IMR-90 (cell line): ENCODE measurements around the gene DOCK10. TPM values are rescaled to one million over a fixed set of nuclear protein-coding genes. Genes with fewer than 3 reads are reported as not detected.

ENCODE experiments used
- ATAC-seq: fragments of 200-7000 bp; cut with Tn5 transposase; 2 replicates; pipeline ENCODE4 v1.9.1; 2020; ENCODE audit warnings: low read depth, mild to moderate bottlenecking, moderate library complexity
- BruUV-seq: library from RNA; stranded (reverse); fragments of 400-500 nt; replicated peaks from 2 replicates; lab custom pipeline; 2021; lab: Mats Ljungman, UMichigan
- CTCF ChIA-PET: fragments of 300-600 bp; formaldehyde crosslinking; extraction: SDS; loops from one replicate; lab custom pipeline; 2021; ENCODE audit warnings: antibody characterized with exemption; lab: Yijun Ruan, JAX
- POLR2A ChIA-PET: fragments of 300-600 bp; sonication (Branson Sonifier 250); formaldehyde crosslinking; loops from one replicate; lab custom pipeline; 2022; ENCODE audit warnings: antibody characterized with exemption; ENCODE audit not compliant: unreplicated experiment; lab: Charles Lee
- DNase-seq: peaks from one replicate; pipeline ENCODE4 v3.0.0; 2013
- H2AFZ ChIP-seq: replicated peaks from 2 replicates; pipeline ENCODE3; 2013; ENCODE audit warnings: low read length, mild to moderate bottlenecking; ENCODE audit not compliant: poor library complexity
- H2AK5ac ChIP-seq: 2 replicates; pipeline ENCODE4 v1.6.1; 2013; ENCODE audit warnings: low read depth, low read length, inconsistent platforms
- H2AK9ac ChIP-seq: replicated peaks from 2 replicates; pipeline ENCODE3; 2013; ENCODE audit warnings: mild to moderate bottlenecking, low read depth, low read length, moderate library complexity; ENCODE audit not compliant: poor library complexity
- H2BK120ac ChIP-seq: 2 replicates; pipeline ENCODE4 v1.6.1; 2013; ENCODE audit warnings: low read depth, low read length, inconsistent platforms
- H2BK15ac ChIP-seq: 3 replicates; pipeline ENCODE4 v1.6.1; 2013; ENCODE audit warnings: low read depth, low read length, inconsistent platforms
- H2BK20ac ChIP-seq: 2 replicates; pipeline ENCODE4 v1.6.1; 2013; ENCODE audit warnings: low read depth, mild to moderate bottlenecking, inconsistent platforms, low read length, moderate library complexity
- H2BK5ac ChIP-seq: 2 replicates; pipeline ENCODE4 v1.6.1; 2013; ENCODE audit warnings: mild to moderate bottlenecking, low read depth, low read length, inconsistent platforms; ENCODE audit not compliant: poor library complexity, severe bottlenecking
- H3K14ac ChIP-seq: replicated peaks from 2 replicates; pipeline ENCODE4 v1.6.1; 2013; ENCODE audit warnings: low read depth, low read length, inconsistent platforms
- H3K18ac ChIP-seq: 2 replicates; pipeline ENCODE4 v1.6.1; 2013; ENCODE audit warnings: low read depth, low read length, control low read depth
- H3K23ac ChIP-seq: 2 replicates; pipeline ENCODE4 v1.6.1; 2013; ENCODE audit warnings: low read depth, low read length, inconsistent platforms
- H3K27ac ChIP-seq: 2 replicates; pipeline ENCODE4 v1.5.1; 2013; ENCODE audit warnings: mild to moderate bottlenecking, control low read depth, low read length; ENCODE audit not compliant: insufficient read depth
- H3K27me3 ChIP-seq: 2 replicates; pipeline ENCODE4 v1.6.1; 2013; ENCODE audit warnings: low read length; ENCODE audit not compliant: control insufficient read depth, insufficient read depth
- H3K36me3 ChIP-seq: 2 replicates; pipeline ENCODE4 v1.6.1; 2013; ENCODE audit warnings: low read length, mixed read lengths; ENCODE audit not compliant: control insufficient read depth, insufficient read depth
- H3K4ac ChIP-seq: 2 replicates; pipeline ENCODE4 v1.6.1; 2013; ENCODE audit warnings: low read depth, low read length, inconsistent platforms
- H3K4me1 ChIP-seq: 2 replicates; pipeline ENCODE4 v1.6.1; 2013; ENCODE audit warnings: low read length, mixed read lengths; ENCODE audit not compliant: control insufficient read depth, insufficient read depth
- H3K4me2 ChIP-seq: 2 replicates; pipeline ENCODE4 v1.6.1; 2013; ENCODE audit warnings: low read depth, mild to moderate bottlenecking, control low read depth, low read length, moderate library complexity
- H3K4me3 ChIP-seq: 2 replicates; pipeline ENCODE4 v1.5.1; 2013; ENCODE audit warnings: low read depth, mild to moderate bottlenecking, control low read depth, low read length, moderate library complexity; ENCODE audit not compliant: insufficient read depth
- H3K56ac ChIP-seq: 2 replicates; pipeline ENCODE4 v1.6.1; 2013; ENCODE audit warnings: low read length, inconsistent platforms; ENCODE audit not compliant: insufficient read depth; ENCODE audit errors: extremely low read depth
- H3K79me1 ChIP-seq, 2 experiments: 2 replicates each; pipeline ENCODE4 v1.6.1; 2013; ENCODE audit warnings: low read length in 2 of 2, inconsistent platforms in 1 of 2, low read depth in 1 of 2
- H3K9ac ChIP-seq: 2 replicates; pipeline ENCODE4 v1.6.1; 2013; ENCODE audit warnings: low read depth, low read length, control low read depth
- H3K9me1 ChIP-seq: 2 replicates; pipeline ENCODE4 v1.6.1; 2013; ENCODE audit warnings: low read length, inconsistent platforms; ENCODE audit not compliant: insufficient read depth
- H3K9me3 ChIP-seq: 2 replicates; pipeline ENCODE4 v1.6.1; 2013; ENCODE audit warnings: low read length; ENCODE audit not compliant: control insufficient read depth, insufficient read depth
- H4K20me1 ChIP-seq: 2 replicates; pipeline ENCODE4 v1.6.1; 2013; ENCODE audit warnings: low read length, inconsistent platforms; ENCODE audit not compliant: insufficient read depth
- H4K5ac ChIP-seq: 2 replicates; pipeline ENCODE4 v1.6.1; 2013; ENCODE audit warnings: mild to moderate bottlenecking, low read depth, low read length, control low read depth
- H4K8ac ChIP-seq, 2 experiments: 2 replicates each; pipeline ENCODE4 v1.6.1; 2013; ENCODE audit warnings: low read depth in 2 of 2, low read length in 2 of 2, control low read depth in 1 of 2, inconsistent platforms in 1 of 2
- H4K91ac ChIP-seq: 2 replicates; pipeline ENCODE4 v1.6.1; 2013; ENCODE audit warnings: low read depth, low read length, inconsistent platforms; ENCODE audit not compliant: insufficient read depth
- BHLHE40 ChIP-seq: fragments of 150-350 bp; IDR thresholded peaks from 2 replicates; pipeline ENCODE4 v1.6.1; 2016; ENCODE audit warnings: mild to moderate bottlenecking, low read depth, low read length
- CEBPB ChIP-seq: IDR thresholded peaks from 2 replicates; pipeline ENCODE4 v1.6.1; 2012; ENCODE audit warnings: low read depth, low read length, improper control_type of control experiment
- CHD1 ChIP-seq: IDR thresholded peaks from 2 replicates; pipeline ENCODE4 v1.6.1; 2012; ENCODE audit warnings: low read depth, low read length, improper control_type of control experiment
- CTCF ChIP-seq: conservative IDR thresholded peaks from 2 replicates; pipeline ENCODE4 v1.5.1; 2012; ENCODE audit warnings: mild to moderate bottlenecking, low read depth, low read length, improper control_type of control experiment
- ELK1 ChIP-seq: fragments of 150-350 bp; IDR thresholded peaks from 2 replicates; pipeline ENCODE4 v1.6.1; 2016; ENCODE audit warnings: low read depth, mild to moderate bottlenecking, low read length, moderate library complexity, borderline replicate concordance
- FOS ChIP-seq: fragments of 150-350 bp; IDR thresholded peaks from 2 replicates; pipeline ENCODE4 v1.6.1; 2016; ENCODE audit warnings: low read depth, low read length
- MAZ ChIP-seq: IDR thresholded peaks from 2 replicates; pipeline ENCODE4 v1.6.1; 2012; ENCODE audit warnings: low read depth, mild to moderate bottlenecking, low read length, improper control_type of control experiment, moderate library complexity, borderline replicate concordance
- MXI1 ChIP-seq: IDR thresholded peaks from 2 replicates; pipeline ENCODE4 v1.6.1; 2012; ENCODE audit warnings: low read depth, mild to moderate bottlenecking, low read length, moderate library complexity, borderline replicate concordance
- NFE2L2 ChIP-seq: fragments of 150-350 bp; IDR thresholded peaks from 2 replicates; pipeline ENCODE4 v1.6.1; 2016; ENCODE audit warnings: low read depth, mild to moderate bottlenecking, low read length
- POLR2A ChIP-seq: IDR thresholded peaks from 2 replicates; pipeline ENCODE4 v1.6.1; 2012; ENCODE audit warnings: mild to moderate bottlenecking, low read depth, low read length
- RAD21 ChIP-seq: IDR thresholded peaks from 2 replicates; pipeline ENCODE4 v1.6.1; 2012; ENCODE audit warnings: low read length, improper control_type of control experiment
- RCOR1 ChIP-seq: IDR thresholded peaks from 2 replicates; pipeline ENCODE4 v1.6.1; 2012; ENCODE audit warnings: mild to moderate bottlenecking, low read length, improper control_type of control experiment; ENCODE audit not compliant: insufficient replicate concordance
- RFX5 ChIP-seq: IDR thresholded peaks from 2 replicates; pipeline ENCODE4 v1.8.0; 2012; ENCODE audit warnings: low read depth, mild to moderate bottlenecking, low read length, moderate library complexity
- SMC3 ChIP-seq: fragments of 150-350 bp; IDR thresholded peaks from 2 replicates; pipeline ENCODE4 v1.6.1; 2016; ENCODE audit warnings: low read depth, mild to moderate bottlenecking, antibody characterized with exemption, low read length, moderate library complexity
- USF2 ChIP-seq: fragments of 150-350 bp; IDR thresholded peaks from 2 replicates; pipeline ENCODE4 v1.6.1; 2017; ENCODE audit warnings: mild to moderate bottlenecking, antibody characterized with exemption, low read length, low read depth
- WGBS, 2 experiments: methylation state at CpG; one replicate each; pipeline versions ENCODE4 v1.1.5 to v1.1.7; 2013; ENCODE audit warnings: missing lambda C conversion rate in 2 of 2; ENCODE audit not compliant: insufficient read length in 1 of 2; ENCODE audit errors: extremely low coverage in 2 of 2; 5-methylcytosine and 5-hydroxymethylcytosine counted together
- dilution Hi-C: fragments of 300-500 bp; cut with HindIII; formaldehyde crosslinking; loops from one replicate; pipeline ENCODE4 v1.14.3; 2018; ENCODE audit warnings: low sequenced_read_pairs; ENCODE audit not compliant: unreplicated experiment
- in situ Hi-C: fragments of 300-500 bp; cut with MboI; formaldehyde crosslinking; loops from 3 replicates; pipeline ENCODE4 v1.14.3; 2019; ENCODE audit warnings: low sequenced_read_pairs, inconsistent platforms, mixed read lengths
- intact Hi-C: fragments of 100-400 bp; cut with micrococcal nuclease; formaldehyde crosslinking; loops from 2 replicates; pipeline ENCODE4 v1.10.0; 2022
- polyA plus RNA-seq, 3 experiments: library from polyadenylated mRNA; depleted of rRNA; stranded (reverse); fragments of >200 nt; gene quantifications; 2 replicates each; pipeline ENCODE4 v1.2.3, GENCODE V29; 2012; ENCODE audit warnings: low replicate concordance in 1 of 3
- total RNA-seq: library from RNA; depleted of rRNA; stranded (reverse); fragments of >200 nt; gene quantifications from 2 replicates; pipeline ENCODE4 v1.2.3, GENCODE V29; 2012

The DOCK10 gene
- total and polyA plus RNA-seq, 2 of the 4 experiments (the other 2 are of a cell fraction), result 58.6 to 75.3 TPM

- Histone ChIP-seq H2BK120ac (no peak overlapping the region), H3K4me1 (peaks cover 3% of the 10 kb centered on the region; the same call in 1 of the 2 replicates), H3K9me1 (no peaks in the 10 kb centered on the region), H2AFZ (no peak overlapping the region), H4K8ac (no peak overlapping the region), H3K18ac (no peak overlapping the region), H4K20me1 (no peaks in the 10 kb centered on the region), H3K9ac (no peak overlapping the region), H3K27me3 (no peaks in the 10 kb centered on the region), H3K27ac (no peak overlapping the region), H3K4me2 (no peak overlapping the region), H3K56ac (no peak overlapping the region), H2BK5ac (no peak overlapping the region), H3K4me3 (no peak overlapping the region), H3K9me3 (no peaks in the 10 kb centered on the region), H3K4ac (no peak overlapping the region), H4K5ac (no peak overlapping the region), H2AK9ac (no peak overlapping the region), H3K36me3 (peaks cover 13% of the 10 kb centered on the region), H2BK20ac (no peak overlapping the region), H3K23ac (no peak overlapping the region), H4K91ac (no peak overlapping the region), H2BK15ac (no peak overlapping the region), H3K79me1 (no peaks in the 10 kb centered on the region), H3K14ac (no peak overlapping the region), H2AK5ac (no peak overlapping the region)
- TF ChIP-seq MAZ (no peak), POLR2A (no peak), ELK1 (no peak), CEBPB (no peak), NFE2L2 (no peak), RCOR1 (no peak), SMC3 (no peak), RAD21 (no peak), CHD1 (no peak), RFX5 (no peak), MXI1 (no peak), FOS (no peak), USF2 (no peak), BHLHE40 (no peak), CTCF (no peak)
- dilution Hi-C loops, result no loop called here
- intact Hi-C loops, result loop anchor here (5.0 kb wide), 2 partner anchors 203 to 863 kb away; no protein-coding TSS in a partner anchor
- in situ Hi-C loops, result no loop called here
- WGBS, 2 experiments, result no CpG with 5 or more reads among the region's 1 CpG
- BruUV-seq, result no TSS peak
- ATAC-seq (no peak), DNase-seq (no peak)
- ChIA-PET POLR2A (no interaction called here), CTCF (no interaction called here)
Measured at GRCh38 chr2:224799691-224800090, 242.6 kb downstream of the DOCK10 start.
